Neuronal stem cell (in vitro differentiated cells): ENCODE results near the gene NSF.
"Not testable (repeated sequence)": the region's sequence is repeated elsewhere in the genome, so short reads cannot be mapped to it uniquely, and the experiment has no call there.

Source experiments
- DNase-seq: peaks from one replicate; pipeline ENCODE4 v3.0.0-alpha.2; 2013; ENCODE audit warnings: low spot score
- H2AFZ ChIP-seq: one replicate; pipeline ENCODE4 v1.6.1; 2013; ENCODE audit warnings: mild to moderate bottlenecking, low read length, inconsistent platforms
- H2AK5ac ChIP-seq: 2 replicates; pipeline ENCODE4 v1.6.1; 2013; ENCODE audit warnings: low read depth, mild to moderate bottlenecking, inconsistent platforms, low read length, moderate library complexity, mixed read lengths
- H2BK120ac ChIP-seq: 2 replicates; pipeline ENCODE4 v1.6.1; 2013; ENCODE audit warnings: low read depth, mild to moderate bottlenecking, inconsistent platforms, low read length, moderate library complexity, mixed read lengths
- H2BK12ac ChIP-seq: one replicate; pipeline ENCODE4 v1.6.1; 2013; ENCODE audit warnings: low read length, inconsistent platforms
- H2BK15ac ChIP-seq: 2 replicates; pipeline ENCODE4 v1.6.1; 2013; ENCODE audit warnings: mild to moderate bottlenecking, low read length, inconsistent platforms, mixed read lengths
- H2BK5ac ChIP-seq: one replicate; pipeline ENCODE4 v1.6.1; 2013; ENCODE audit warnings: inconsistent platforms, mild to moderate bottlenecking, low read length, moderate library complexity
- H3K14ac ChIP-seq: one replicate; pipeline ENCODE4 v1.6.1; 2013; ENCODE audit warnings: low read length, inconsistent platforms
- H3K18ac ChIP-seq: 2 replicates; pipeline ENCODE4 v1.6.1; 2013; ENCODE audit warnings: low read length, inconsistent platforms
- H3K23ac ChIP-seq: 2 replicates; pipeline ENCODE4 v1.6.1; 2013; ENCODE audit warnings: low read depth, mild to moderate bottlenecking, mixed read lengths, low read length, inconsistent platforms; ENCODE audit not compliant: poor library complexity
- H3K27ac ChIP-seq: replicated peaks from 3 replicates; pipeline ENCODE4 v1.5.1; 2013; ENCODE audit warnings: low read length, inconsistent platforms
- H3K27me3 ChIP-seq, 3 experiments: 2 replicates each; pipeline ENCODE4 v1.6.1; 2013; ENCODE audit warnings: low read length in 3 of 3, mild to moderate bottlenecking in 2 of 3, inconsistent platforms in 1 of 3, low read depth in 1 of 3, mixed read lengths in 1 of 3, moderate library complexity in 1 of 3; ENCODE audit not compliant: control insufficient read depth in 3 of 3, insufficient read depth in 3 of 3
- H3K36me3 ChIP-seq, 2 donors: replicated peaks in 1 of 2; 2 replicates each; pipeline ENCODE4 v1.6.1; 2013; ENCODE audit warnings: low read length in 2 of 2; ENCODE audit not compliant: control insufficient read depth in 2 of 2, insufficient read depth in 2 of 2
- H3K4ac ChIP-seq: 2 replicates; pipeline ENCODE4 v1.6.1; 2013; ENCODE audit warnings: inconsistent platforms, mild to moderate bottlenecking, low read length, moderate library complexity
- H3K4me1 ChIP-seq, 2 donors: 1 replicate in 1 of 2; 2 replicates in 1 of 2; pipeline ENCODE4 v1.6.1; 2013; ENCODE audit warnings: low read length in 2 of 2, low read depth in 1 of 2; ENCODE audit not compliant: control insufficient read depth in 2 of 2, insufficient read depth in 1 of 2
- H3K4me2 ChIP-seq: one replicate; pipeline ENCODE4 v1.6.1; 2013; ENCODE audit warnings: mild to moderate bottlenecking, low read length, inconsistent platforms; ENCODE audit not compliant: insufficient read depth, poor library complexity, severe bottlenecking
- H3K4me3 ChIP-seq, 2 donors: 2 replicates each; pipeline ENCODE4 v1.5.1; 2013; ENCODE audit warnings: low read length in 2 of 2, mild to moderate bottlenecking in 2 of 2, inconsistent platforms in 1 of 2, moderate library complexity in 1 of 2
- H3K79me1 ChIP-seq: one replicate; pipeline ENCODE4 v1.6.1; 2013; ENCODE audit warnings: low read depth, mild to moderate bottlenecking, inconsistent platforms, low read length, moderate library complexity
- H3K9ac ChIP-seq: one replicate; pipeline ENCODE4 v1.6.1; 2013; ENCODE audit warnings: mild to moderate bottlenecking, low read depth, low read length, inconsistent platforms; ENCODE audit not compliant: poor library complexity
- H3K9me3 ChIP-seq, 2 donors: replicated peaks in 1 of 2; 2 replicates each; pipeline versions ENCODE3 to v1.6.1; 2013; ENCODE audit warnings: low read length in 2 of 2, mild to moderate bottlenecking in 2 of 2, inconsistent platforms in 1 of 2, low read depth in 1 of 2, mixed read lengths in 1 of 2, moderate library complexity in 1 of 2; ENCODE audit not compliant: control insufficient read depth in 2 of 2, insufficient read depth in 1 of 2
- H4K8ac ChIP-seq: one replicate; pipeline ENCODE4 v1.6.1; 2013; ENCODE audit warnings: low read depth, mild to moderate bottlenecking, inconsistent platforms, low read length, moderate library complexity
- H4K91ac ChIP-seq: one replicate; pipeline ENCODE4 v1.6.1; 2013; ENCODE audit warnings: low read length, low read depth, mild to moderate bottlenecking, inconsistent platforms; ENCODE audit not compliant: poor library complexity
- WGBS, 2 donors: extraction: QIAGEN DNeasy Blood & Tissue Kit; methylation state at CpG; one replicate each; pipeline ENCODE4 v1.1.7; 2013; ENCODE audit warnings: missing lambda C conversion rate in 2 of 2, mixed read lengths in 1 of 2; ENCODE audit not compliant: insufficient read length in 2 of 2, insufficient replicate concordance in 1 of 2; ENCODE audit errors: extremely low coverage in 2 of 2; 5-methylcytosine and 5-hydroxymethylcytosine counted together

Gene NSF

GRCh38 chr17:46617121-46617520 is 26.7 kb downstream of the NSF start:
- not testable (repeated sequence) for H3K9me3 ChIP-seq, H3K27me3 ChIP-seq, H3K4me3 ChIP-seq, H2BK15ac ChIP-seq, H3K14ac ChIP-seq, H2BK5ac ChIP-seq, H3K79me1 ChIP-seq, H3K4me1 ChIP-seq, H4K8ac ChIP-seq, H4K91ac ChIP-seq, H2BK12ac ChIP-seq, H3K4me2 ChIP-seq, H2AK5ac ChIP-seq, H3K23ac ChIP-seq, H3K9ac ChIP-seq, H3K18ac ChIP-seq, H2BK120ac ChIP-seq, H3K27ac ChIP-seq, H3K4ac ChIP-seq, H2AFZ ChIP-seq, H3K36me3 ChIP-seq, DNase-seq
- WGBS, 2 donors: no CpG with 5 or more reads among the region's 3 CpGs

DNA sequence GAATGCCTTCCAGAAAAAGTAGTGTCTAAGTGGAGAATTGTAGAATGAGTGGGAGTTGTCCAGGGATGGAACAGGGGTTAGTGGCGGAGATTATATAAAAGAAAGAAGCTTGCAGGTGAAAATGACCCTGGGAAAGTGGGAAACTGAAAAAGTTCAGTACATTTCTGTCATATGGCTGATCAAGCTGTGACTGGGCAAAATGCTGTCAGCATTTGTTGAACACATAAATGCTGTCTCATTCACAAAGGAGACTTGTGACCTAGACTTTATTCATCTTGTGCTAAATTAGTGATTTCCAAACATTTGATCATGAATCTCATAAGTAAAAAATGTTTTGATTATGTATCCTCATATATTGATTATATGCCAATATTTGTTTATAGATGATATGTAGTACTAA is 28.5 kb downstream of the NSF start:
- H3K14ac ChIP-seq, H4K91ac ChIP-seq, H2BK15ac ChIP-seq, H3K27me3 ChIP-seq, H3K9ac ChIP-seq, H3K4ac ChIP-seq, H3K27ac ChIP-seq, H4K8ac ChIP-seq, DNase-seq, H3K4me3 ChIP-seq, H3K9me3 ChIP-seq, H3K4me1 ChIP-seq, H3K36me3 ChIP-seq, H2AK5ac ChIP-seq, H2BK12ac ChIP-seq, H2BK5ac ChIP-seq, H2BK120ac ChIP-seq, H3K79me1 ChIP-seq, H2AFZ ChIP-seq, H3K23ac ChIP-seq, H3K4me2 ChIP-seq, H3K18ac ChIP-seq: not testable (repeated sequence)
- WGBS, 2 donors: no CpG with 5 or more reads among the region's 1 CpG

DNA sequence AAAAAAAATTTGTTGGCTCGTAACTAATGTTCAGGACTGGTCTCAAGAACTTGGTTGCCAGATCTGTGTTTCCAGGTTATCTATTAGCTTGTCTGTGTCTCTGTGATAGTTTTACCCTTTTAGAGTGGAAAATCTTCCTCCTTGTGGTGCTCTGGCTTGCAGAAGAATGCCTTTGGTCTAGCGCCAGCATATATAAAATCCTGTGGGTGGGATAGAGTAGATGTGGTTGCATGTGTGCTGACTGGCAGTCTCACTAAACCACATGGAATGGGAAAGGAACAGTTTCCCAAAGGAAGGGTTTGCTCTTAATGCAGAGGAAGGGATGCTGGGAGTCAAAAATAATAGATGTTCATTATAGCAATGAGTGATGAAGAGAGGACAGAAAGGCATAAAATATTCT is 33.3 kb downstream of the NSF start:
- not testable (repeated sequence) for H4K8ac ChIP-seq, H3K36me3 ChIP-seq, H2BK5ac ChIP-seq, H2BK15ac ChIP-seq, H3K9ac ChIP-seq, H2BK120ac ChIP-seq, H3K27ac ChIP-seq, H3K4me2 ChIP-seq, H3K4me1 ChIP-seq, H3K14ac ChIP-seq, DNase-seq, H3K4ac ChIP-seq, H3K18ac ChIP-seq, H2BK12ac ChIP-seq, H3K79me1 ChIP-seq, H3K4me3 ChIP-seq, H3K9me3 ChIP-seq, H2AFZ ChIP-seq, H3K23ac ChIP-seq, H3K27me3 ChIP-seq, H2AK5ac ChIP-seq, H4K91ac ChIP-seq
- no CpG with 5 or more reads among the region's 2 CpGs for WGBS, 2 donors

GRCh38 chr17:46624726-46625125 is 34.3 kb downstream of the NSF start:
- not testable (repeated sequence) for H3K27me3 ChIP-seq, H3K14ac ChIP-seq, H2BK5ac ChIP-seq, H3K79me1 ChIP-seq, H3K18ac ChIP-seq, H2BK120ac ChIP-seq, H2AFZ ChIP-seq, H3K4me1 ChIP-seq, H3K4ac ChIP-seq, H3K9ac ChIP-seq, H4K91ac ChIP-seq, H3K27ac ChIP-seq, H2AK5ac ChIP-seq, H3K4me2 ChIP-seq, H3K23ac ChIP-seq, DNase-seq, H3K36me3 ChIP-seq, H2BK12ac ChIP-seq, H3K9me3 ChIP-seq, H3K4me3 ChIP-seq, H2BK15ac ChIP-seq, H4K8ac ChIP-seq
- no CpG with 5 or more reads among the region's 5 CpGs for WGBS, 2 donors
